ENCODE measurements around the gene DRC7.

DNA sequence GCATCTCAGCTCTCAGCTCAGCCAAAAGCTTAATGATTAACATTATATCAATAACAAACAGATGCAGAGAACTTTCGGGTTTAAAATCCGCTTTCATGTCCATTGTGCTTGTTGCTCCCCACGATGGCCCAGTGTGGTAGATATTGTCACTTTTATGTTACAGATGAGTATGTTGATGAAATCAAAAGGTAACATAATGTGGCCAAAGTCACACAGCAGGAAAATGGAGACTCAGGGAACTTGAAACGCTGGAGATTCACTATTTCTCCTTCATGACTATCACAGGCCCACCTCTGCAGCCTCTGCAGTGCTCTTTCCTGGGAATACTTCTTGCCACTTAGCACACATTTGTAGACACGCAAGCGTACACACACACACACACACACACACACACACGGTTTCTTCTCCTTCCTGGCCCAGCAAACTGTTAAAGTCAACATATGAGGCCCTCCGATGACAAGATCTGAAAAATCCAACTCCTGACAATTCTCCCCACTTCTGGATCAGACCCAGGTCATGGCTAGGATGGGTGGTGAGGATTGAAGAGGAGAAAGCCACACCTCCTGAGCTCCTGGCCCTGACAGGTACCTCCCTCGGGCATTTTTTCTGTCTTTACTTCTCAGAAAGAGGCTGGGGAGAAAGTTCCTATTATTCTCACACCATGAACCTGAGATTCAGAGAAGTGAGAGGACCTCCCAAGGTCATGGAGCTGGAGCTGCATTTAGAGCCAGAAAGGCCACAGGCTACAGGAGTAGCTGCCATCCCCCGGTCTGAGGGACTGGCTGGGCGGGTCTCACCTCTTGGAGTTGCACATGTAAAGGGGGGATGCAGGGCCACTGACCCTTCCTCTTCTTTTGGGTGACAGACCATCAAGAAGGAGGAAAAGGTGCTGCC is 9.7 kb downstream of the DRC7 start:
- TF ChIP-seq, protein P1, sequence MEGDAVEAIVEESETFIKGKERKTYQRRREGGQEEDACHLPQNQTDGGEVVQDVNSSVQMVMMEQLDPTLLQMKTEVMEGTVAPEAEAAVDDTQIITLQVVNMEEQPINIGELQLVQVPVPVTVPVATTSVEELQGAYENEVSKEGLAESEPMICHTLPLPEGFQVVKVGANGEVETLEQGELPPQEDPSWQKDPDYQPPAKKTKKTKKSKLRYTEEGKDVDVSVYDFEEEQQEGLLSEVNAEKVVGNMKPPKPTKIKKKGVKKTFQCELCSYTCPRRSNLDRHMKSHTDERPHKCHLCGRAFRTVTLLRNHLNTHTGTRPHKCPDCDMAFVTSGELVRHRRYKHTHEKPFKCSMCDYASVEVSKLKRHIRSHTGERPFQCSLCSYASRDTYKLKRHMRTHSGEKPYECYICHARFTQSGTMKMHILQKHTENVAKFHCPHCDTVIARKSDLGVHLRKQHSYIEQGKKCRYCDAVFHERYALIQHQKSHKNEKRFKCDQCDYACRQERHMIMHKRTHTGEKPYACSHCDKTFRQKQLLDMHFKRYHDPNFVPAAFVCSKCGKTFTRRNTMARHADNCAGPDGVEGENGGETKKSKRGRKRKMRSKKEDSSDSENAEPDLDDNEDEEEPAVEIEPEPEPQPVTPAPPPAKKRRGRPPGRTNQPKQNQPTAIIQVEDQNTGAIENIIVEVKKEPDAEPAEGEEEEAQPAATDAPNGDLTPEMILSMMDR (IDR thresholded peaks at IDR 0.05): no peak
- no peak for TF ChIP-seq POLR2A (IDR thresholded peaks at IDR 0.05)
